GM21717 (cell line): Measurements from ENCODE around the gene MCF2L2.

Experiments
- ATAC-seq: cut with Tn5 transposase; IDR thresholded peaks from one replicate; pipeline ENCODE4 v1.9.1; 2021; ENCODE audit warnings: mild to moderate bottlenecking, moderate library complexity; ENCODE audit not compliant: unreplicated experiment

Gene MCF2L2

GRCh38 chr3:183300996-183301562 is 127.3 kb downstream of the MCF2L2 start:
- ATAC-seq: no peak

GRCh38 chr3:183299976-183300375 is 128.4 kb downstream of the MCF2L2 start:
- no peak for ATAC-seq

GRCh38 chr3:183298701-183299153 is 129.7 kb downstream of the MCF2L2 start:
- ATAC-seq: no peak

- ATAC-seq: no peak
Measured at GRCh38 chr3:183296944-183297343, 131.5 kb downstream of the MCF2L2 start.

GRCh38 chr3:183295211-183295610 is 133.2 kb downstream of the MCF2L2 start:
- ATAC-seq: no peak

GRCh38 chr3:183293966-183294365 is 134.5 kb downstream of the MCF2L2 start:
- ATAC-seq: no peak

- no peak for ATAC-seq
Measured at GRCh38 chr3:183291497-183292031, 136.9 kb downstream of the MCF2L2 start.

- no peak for ATAC-seq
Measured at GRCh38 chr3:183290216-183290615, 138.2 kb downstream of the MCF2L2 start.

- no peak for ATAC-seq
Measured at GRCh38 chr3:183288117-183288516, 140.3 kb downstream of the MCF2L2 start.

- no peak for ATAC-seq
Measured at GRCh38 chr3:183287301-183287971, 141.0 kb downstream of the MCF2L2 start.

- peak; percentile 98 for ATAC-seq
Measured at GRCh38 chr3:183285828-183286457, 142.5 kb downstream of the MCF2L2 start.

GRCh38 chr3:183285318-183285717 is 143.1 kb downstream of the MCF2L2 start:
- no peak for ATAC-seq

GRCh38 chr3:183284570-183284969 is 143.8 kb downstream of the MCF2L2 start:
- no peak for ATAC-seq

- ATAC-seq: no peak
Measured at GRCh38 chr3:183283886-183284285, 144.5 kb downstream of the MCF2L2 start.

GRCh38 chr3:183281126-183281797 is 147.2 kb downstream of the MCF2L2 start:
- no peak for ATAC-seq

- ATAC-seq: no peak
Measured at GRCh38 chr3:183279371-183279770, 149.0 kb downstream of the MCF2L2 start.

GRCh38 chr3:183278479-183279088 is 149.8 kb downstream of the MCF2L2 start:
- ATAC-seq: no peak

- ATAC-seq: no peak
Measured at GRCh38 chr3:183277260-183277659, 151.2 kb downstream of the MCF2L2 start.

GRCh38 chr3:183275937-183276336 is 152.5 kb downstream of the MCF2L2 start:
- no peak for ATAC-seq

- no peak for ATAC-seq
Measured at GRCh38 chr3:183275418-183275817, 153.0 kb downstream of the MCF2L2 start.

GRCh38 chr3:183274609-183275008 is 153.8 kb downstream of the MCF2L2 start:
- no peak for ATAC-seq
